ENCODE measurements around the gene KREMEN2. TPM values are rescaled to one million over a fixed set of nuclear protein-coding genes. Genes with fewer than 3 reads are reported as not detected.

Gene KREMEN2
- total RNA-seq, 2 experiments from 2014 or later, result not detected

DNA sequence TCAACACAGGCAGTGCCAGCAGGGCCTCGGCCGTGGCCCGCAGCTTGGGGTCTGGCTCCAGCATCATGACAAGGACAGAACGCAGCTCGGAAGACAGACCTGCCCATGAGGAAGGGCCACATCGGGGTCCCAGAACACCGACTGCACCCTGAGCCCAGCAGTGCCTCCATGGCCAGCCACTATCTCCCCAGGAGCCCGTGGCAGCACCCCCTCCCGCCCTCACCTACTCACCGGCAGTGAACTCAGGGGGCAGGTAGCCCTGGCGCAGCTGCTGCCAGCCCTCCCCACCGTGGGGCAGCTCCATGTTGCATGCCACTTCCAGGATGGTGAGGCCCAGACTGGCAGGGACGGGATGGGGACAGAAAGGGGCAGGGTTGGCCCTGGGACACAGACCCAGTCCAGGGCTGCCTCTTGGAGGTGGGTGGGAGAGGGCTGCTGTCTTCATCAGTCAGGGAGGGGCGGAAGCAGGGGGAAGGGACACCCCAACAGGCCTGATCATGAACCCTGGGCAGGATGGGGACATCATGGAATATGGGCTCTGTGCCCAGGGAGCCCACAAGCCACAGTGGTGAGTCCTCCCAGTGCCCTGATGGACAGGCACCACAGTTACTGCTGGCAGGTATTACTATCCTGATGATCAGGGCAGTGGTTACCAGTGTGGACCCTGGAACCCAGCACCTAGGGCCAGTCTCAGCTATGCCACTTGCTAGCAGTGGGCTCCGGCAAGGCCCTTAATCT is 10.4 kb downstream of the KREMEN2 start:
- no peak overlapping the region for H3K4me3 ChIP-seq (ENCODE audit: low read length)
- H3K4me1 ChIP-seq (ENCODE audit: insufficient read depth, low read length), result peaks cover 17% of the 10 kb centered on the region
- peaks cover 0 to 2% of the 10 kb centered on the region in 2 experiments for H3K9me3 ChIP-seq (ENCODE audit: control insufficient read depth in 1 of 2, insufficient read depth in 1 of 2, low read length in 2 of 2)
- H3K27me3 Mint-ChIP-seq, result peaks cover 7% of the 10 kb centered on the region
- H3K27ac ChIP-seq (ENCODE audit: low read depth in 1 of 2, low read length in 2 of 2), result no peak overlapping the region
- no peak for ATAC-seq (ENCODE audit: poor library complexity)
- no peaks in the 10 kb centered on the region for H3K9me3 Mint-ChIP-seq
- H3K4me1 Mint-ChIP-seq (ENCODE audit: low read depth), result peaks cover 8% of the 10 kb centered on the region
- H3K36me3 ChIP-seq (ENCODE audit: insufficient read depth, low read length), result no peaks in the 10 kb centered on the region
- CTCF ChIA-PET, result no interaction called here
- peaks cover 0 to 2% of the 10 kb centered on the region in 2 experiments for H3K27me3 ChIP-seq (ENCODE audit: control insufficient read depth in 1 of 2, insufficient read depth in 2 of 2, low read length in 2 of 2)
- DNase-seq, result no peak
- H3K27ac Mint-ChIP-seq, result no peak overlapping the region
- no peak overlapping the region for H3K4me3 Mint-ChIP-seq
- TF ChIP-seq, protein P1, sequence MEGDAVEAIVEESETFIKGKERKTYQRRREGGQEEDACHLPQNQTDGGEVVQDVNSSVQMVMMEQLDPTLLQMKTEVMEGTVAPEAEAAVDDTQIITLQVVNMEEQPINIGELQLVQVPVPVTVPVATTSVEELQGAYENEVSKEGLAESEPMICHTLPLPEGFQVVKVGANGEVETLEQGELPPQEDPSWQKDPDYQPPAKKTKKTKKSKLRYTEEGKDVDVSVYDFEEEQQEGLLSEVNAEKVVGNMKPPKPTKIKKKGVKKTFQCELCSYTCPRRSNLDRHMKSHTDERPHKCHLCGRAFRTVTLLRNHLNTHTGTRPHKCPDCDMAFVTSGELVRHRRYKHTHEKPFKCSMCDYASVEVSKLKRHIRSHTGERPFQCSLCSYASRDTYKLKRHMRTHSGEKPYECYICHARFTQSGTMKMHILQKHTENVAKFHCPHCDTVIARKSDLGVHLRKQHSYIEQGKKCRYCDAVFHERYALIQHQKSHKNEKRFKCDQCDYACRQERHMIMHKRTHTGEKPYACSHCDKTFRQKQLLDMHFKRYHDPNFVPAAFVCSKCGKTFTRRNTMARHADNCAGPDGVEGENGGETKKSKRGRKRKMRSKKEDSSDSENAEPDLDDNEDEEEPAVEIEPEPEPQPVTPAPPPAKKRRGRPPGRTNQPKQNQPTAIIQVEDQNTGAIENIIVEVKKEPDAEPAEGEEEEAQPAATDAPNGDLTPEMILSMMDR (IDR thresholded peaks at IDR 0.05), result no peak
- intact Hi-C loops (cut with DNase I, micrococcal nuclease), result no loop called here
- no peaks in the 10 kb centered on the region for H3K36me3 Mint-ChIP-seq (ENCODE audit: low read depth)
- POLR2A ChIA-PET, result no interaction called here

DNA sequence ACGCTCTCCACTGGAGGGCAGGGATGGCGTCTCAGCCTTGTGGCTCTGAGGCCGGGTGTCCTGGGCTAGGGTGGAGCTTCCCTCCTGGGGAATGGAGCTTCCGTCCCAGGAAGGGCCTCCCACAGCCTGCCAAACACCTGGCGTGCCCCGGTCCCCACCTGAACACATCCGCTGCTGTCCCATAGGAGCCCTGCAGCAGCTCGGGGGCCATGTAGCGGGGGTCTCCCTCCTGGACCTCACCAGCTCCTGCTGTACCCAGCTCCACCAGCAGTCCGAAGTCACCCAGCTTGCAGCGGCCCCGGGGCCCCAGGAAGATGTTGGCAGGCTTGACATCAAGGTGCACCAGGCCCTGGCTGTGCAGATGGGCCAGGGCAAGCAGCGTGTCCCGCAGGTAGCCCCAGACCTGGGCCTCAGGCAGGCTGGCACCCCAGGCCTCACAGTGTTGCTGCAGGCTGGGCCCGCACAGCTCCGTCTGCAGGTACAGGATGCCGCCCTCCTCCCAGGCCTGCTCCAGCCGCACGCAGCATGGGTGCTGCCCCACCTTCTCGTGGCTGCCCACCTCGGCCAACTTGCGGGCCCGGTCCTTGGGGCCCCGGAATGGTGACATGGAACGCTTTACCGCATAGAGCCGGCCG is 11.2 kb downstream of the KREMEN2 start:
- Histone ChIP-seq H3K4me1 (ENCODE audit: insufficient read depth, low read length) (peaks cover 14% of the 10 kb centered on the region), H3K27me3 (ENCODE audit: control insufficient read depth in 1 of 2, insufficient read depth in 2 of 2, low read length in 2 of 2) (peaks cover 0 to 3% of the 10 kb centered on the region in 2 experiments), H3K4me3 (ENCODE audit: low read length) (no peak overlapping the region), H3K9me3 (ENCODE audit: control insufficient read depth in 1 of 2, insufficient read depth in 1 of 2, low read length in 2 of 2) (peaks cover 0 to 7% of the 10 kb centered on the region in 2 experiments), H3K36me3 (ENCODE audit: insufficient read depth, low read length) (no peaks in the 10 kb centered on the region), H3K27ac (ENCODE audit: low read depth in 1 of 2, low read length in 2 of 2) (no peak overlapping the region)
- H3K27me3 Mint-ChIP-seq, result peaks cover 7% of the 10 kb centered on the region
- CTCF ChIA-PET, result no interaction called here
- peaks cover 8% of the 10 kb centered on the region for H3K4me1 Mint-ChIP-seq (ENCODE audit: low read depth)
- no peaks in the 10 kb centered on the region for H3K9me3 Mint-ChIP-seq
- H3K4me3 Mint-ChIP-seq, result no peak overlapping the region
- DNase-seq (no peak), ATAC-seq (ENCODE audit: poor library complexity) (no peak)
- intact Hi-C loops (cut with DNase I, micrococcal nuclease), result no loop called here
- no peak overlapping the region for H3K27ac Mint-ChIP-seq
- H3K36me3 Mint-ChIP-seq (ENCODE audit: low read depth), result no peaks in the 10 kb centered on the region
- POLR2A ChIA-PET, result no interaction called here
- TF ChIP-seq, protein P1 (IDR thresholded peaks at IDR 0.05), result no peak

- H3K9me3 Mint-ChIP-seq, result no peaks in the 10 kb centered on the region
- H3K9me3 ChIP-seq (ENCODE audit: control insufficient read depth in 1 of 2, insufficient read depth in 1 of 2, low read length in 2 of 2), result peaks cover 0 to 7% of the 10 kb centered on the region in 2 experiments
- H3K4me1 ChIP-seq (ENCODE audit: insufficient read depth, low read length), result peaks cover 16% of the 10 kb centered on the region
- no peaks in the 10 kb centered on the region for H3K4me1 Mint-ChIP-seq (ENCODE audit: low read depth)
- no peak overlapping the region for H3K4me3 ChIP-seq (ENCODE audit: low read length)
- ChIA-PET CTCF (no interaction called here), POLR2A (no interaction called here)
- no peak overlapping the region for H3K27ac ChIP-seq (ENCODE audit: low read depth in 1 of 2, low read length in 2 of 2)
- H3K27ac Mint-ChIP-seq, result no peak overlapping the region
- H3K4me3 Mint-ChIP-seq, result no peak overlapping the region
- DNase-seq (no peak), ATAC-seq (ENCODE audit: poor library complexity) (no peak)
- intact Hi-C loops (cut with DNase I, micrococcal nuclease), result no loop called here
- H3K27me3 ChIP-seq (ENCODE audit: control insufficient read depth in 1 of 2, insufficient read depth in 2 of 2, low read length in 2 of 2), result peaks cover 0 to 3% of the 10 kb centered on the region in 2 experiments
- no peaks in the 10 kb centered on the region for H3K36me3 ChIP-seq (ENCODE audit: insufficient read depth, low read length)
- TF ChIP-seq, protein P1 (IDR thresholded peaks at IDR 0.05), result no peak
- H3K36me3 Mint-ChIP-seq (ENCODE audit: low read depth), result no peaks in the 10 kb centered on the region
- peaks cover under 1% of the 10 kb centered on the region for H3K27me3 Mint-ChIP-seq
Measured at GRCh38 chr16:2976201-2976600, 12.1 kb downstream of the KREMEN2 start.
